Activated B cell treated with CpG ODN at 0.5 μM for 24 hours (primary cell): ENCODE data around the gene SMIM33. TPM values are rescaled to one million over a fixed set of nuclear protein-coding genes. Genes with fewer than 3 reads are reported as not detected.

Source experiments
- ATAC-seq: fragments of 200-7000 bp; cut with Tn5 transposase; one replicate; pipeline ENCODE4 v1.10.0; 2021; ENCODE audit warnings: low read depth, mild to moderate bottlenecking, moderate library complexity
- CTCF ChIA-PET: fragments of 350-600 bp; sonication (Branson Sonifier 250); formaldehyde crosslinking; loops from one replicate; lab custom pipeline; 2021; ENCODE audit warnings: antibody characterized with exemption; lab: Charles Lee
- POLR2A ChIA-PET: fragments of 350-600 bp; sonication (Branson Sonifier 250); formaldehyde crosslinking; loops from one replicate; lab custom pipeline; 2021; ENCODE audit warnings: antibody characterized with exemption; lab: Charles Lee
- DNase-seq: peaks from one replicate; pipeline ENCODE4 v3.0.0; 2022
- H3K27ac Mint-ChIP-seq: one replicate; pipeline ENCODE4 v1.8.0; 2020; ENCODE audit warnings: mixed read lengths
- H3K27me3 Mint-ChIP-seq: one replicate; pipeline ENCODE4 v1.8.0; 2021; ENCODE audit warnings: mixed read lengths
- H3K36me3 Mint-ChIP-seq: one replicate; pipeline ENCODE4 v1.8.0; 2021; ENCODE audit warnings: low read depth, mixed read lengths
- H3K4me1 Mint-ChIP-seq: one replicate; pipeline ENCODE4 v1.8.0; 2021; ENCODE audit warnings: mixed read lengths
- H3K4me3 Mint-ChIP-seq: one replicate; pipeline ENCODE4 v1.8.0; 2020; ENCODE audit warnings: mild to moderate bottlenecking, mixed read lengths
- H3K9me3 Mint-ChIP-seq: one replicate; pipeline ENCODE4 v1.8.0; 2020; ENCODE audit warnings: mixed read lengths
- intact Hi-C: fragments of 100-400 bp; cut with micrococcal nuclease; formaldehyde crosslinking; loops from one replicate; pipeline ENCODE4 v1.15.1; 2024
- total RNA-seq: library from RNA; stranded (reverse); gene quantifications from 2 replicates; pipeline ENCODE4 v1.2.3, GENCODE V29; 2022
- TF ChIP-seq, protein P1 (sequence below): fragments of 200-600 bp; IDR thresholded peaks from one replicate; pipeline ENCODE4 v1.8.0; 2022; ENCODE audit warnings: antibody characterized with exemption, mild to moderate bottlenecking

SMIM33 gene
- total RNA-seq, 1 donor from 2014 or later: not detected

DNA sequence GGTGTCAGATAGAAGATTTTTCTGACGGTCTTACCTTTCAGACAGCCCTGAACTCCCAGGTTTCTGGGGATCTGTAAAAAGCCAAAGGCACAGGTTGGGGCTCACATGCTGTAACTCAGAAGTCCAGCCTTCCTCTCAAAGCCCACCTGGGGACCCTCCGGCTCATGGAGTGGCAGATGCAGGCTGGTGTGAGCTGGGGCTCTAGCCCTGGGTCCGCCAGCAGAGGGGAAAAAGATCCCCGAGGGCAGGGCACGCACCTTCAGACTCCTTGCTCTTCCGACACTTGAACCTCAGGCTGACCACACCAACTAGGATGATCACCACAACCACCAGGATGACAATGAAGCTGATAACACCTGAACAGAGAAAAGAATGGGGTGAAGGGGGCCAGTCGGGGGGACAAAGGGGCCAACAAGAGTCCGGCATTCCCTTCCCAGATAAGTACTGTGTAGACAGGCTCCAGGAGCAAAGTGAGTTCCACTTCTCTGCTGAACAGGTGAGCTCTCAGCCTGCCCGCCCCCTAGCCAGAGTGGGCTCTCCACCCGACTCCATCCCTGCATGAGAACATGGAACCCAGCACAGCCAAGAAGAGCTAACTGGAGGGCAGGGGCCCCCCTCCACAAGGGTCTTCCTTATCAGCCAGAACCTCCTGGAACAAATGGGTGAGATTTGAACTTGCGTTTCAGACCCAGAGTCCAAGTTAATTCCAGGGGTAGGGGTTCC, 16.1 kb upstream of the SMIM33 start:
- H3K9me3 Mint-ChIP-seq: no peaks in the 10 kb centered on the region
- no peaks in the 10 kb centered on the region for H3K27me3 Mint-ChIP-seq
- ATAC-seq: no peak
- CTCF ChIA-PET: no interaction called here
- no peak overlapping the region for H3K4me3 Mint-ChIP-seq
- POLR2A ChIA-PET: no interaction called here
- no peaks in the 10 kb centered on the region for H3K36me3 Mint-ChIP-seq
- TF ChIP-seq, protein P1, sequence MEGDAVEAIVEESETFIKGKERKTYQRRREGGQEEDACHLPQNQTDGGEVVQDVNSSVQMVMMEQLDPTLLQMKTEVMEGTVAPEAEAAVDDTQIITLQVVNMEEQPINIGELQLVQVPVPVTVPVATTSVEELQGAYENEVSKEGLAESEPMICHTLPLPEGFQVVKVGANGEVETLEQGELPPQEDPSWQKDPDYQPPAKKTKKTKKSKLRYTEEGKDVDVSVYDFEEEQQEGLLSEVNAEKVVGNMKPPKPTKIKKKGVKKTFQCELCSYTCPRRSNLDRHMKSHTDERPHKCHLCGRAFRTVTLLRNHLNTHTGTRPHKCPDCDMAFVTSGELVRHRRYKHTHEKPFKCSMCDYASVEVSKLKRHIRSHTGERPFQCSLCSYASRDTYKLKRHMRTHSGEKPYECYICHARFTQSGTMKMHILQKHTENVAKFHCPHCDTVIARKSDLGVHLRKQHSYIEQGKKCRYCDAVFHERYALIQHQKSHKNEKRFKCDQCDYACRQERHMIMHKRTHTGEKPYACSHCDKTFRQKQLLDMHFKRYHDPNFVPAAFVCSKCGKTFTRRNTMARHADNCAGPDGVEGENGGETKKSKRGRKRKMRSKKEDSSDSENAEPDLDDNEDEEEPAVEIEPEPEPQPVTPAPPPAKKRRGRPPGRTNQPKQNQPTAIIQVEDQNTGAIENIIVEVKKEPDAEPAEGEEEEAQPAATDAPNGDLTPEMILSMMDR: no peak
- peaks cover 15% of the 10 kb centered on the region for H3K4me1 Mint-ChIP-seq
- DNase-seq: no peak
- intact Hi-C loops: no loop called here
- no peak overlapping the region for H3K27ac Mint-ChIP-seq

DNA sequence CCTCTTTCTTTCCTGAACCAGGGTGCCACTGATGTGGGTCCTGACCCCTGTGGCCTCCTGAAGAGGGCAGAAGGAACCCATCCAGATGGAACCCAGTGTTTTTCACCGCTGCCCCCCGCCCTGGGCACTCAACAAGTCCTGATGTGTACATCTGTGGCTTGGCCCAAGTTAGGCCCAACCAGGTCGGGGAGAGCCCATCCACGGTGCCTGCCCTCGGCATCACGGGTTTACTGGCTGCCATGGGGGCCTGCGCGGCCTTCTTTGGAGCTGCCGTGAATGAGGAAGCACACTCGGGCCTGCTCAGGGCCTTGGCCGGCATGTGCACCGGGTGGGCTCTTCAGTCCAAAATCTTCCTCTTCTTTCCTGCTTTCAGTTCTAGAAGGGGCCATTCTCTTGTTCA, 14.0 kb upstream of the SMIM33 start:
- no peak for DNase-seq
- Mint-ChIP-seq H3K4me3 (no peak overlapping the region), H3K4me1 (peaks cover 15% of the 10 kb centered on the region), H3K27me3 (no peaks in the 10 kb centered on the region), H3K27ac (no peak overlapping the region), H3K9me3 (no peaks in the 10 kb centered on the region), H3K36me3 (no peaks in the 10 kb centered on the region)
- TF ChIP-seq, protein P1: no peak
- ChIA-PET POLR2A (no interaction called here), CTCF (no interaction called here)
- intact Hi-C loops: no loop called here
- ATAC-seq: no peak

DNA sequence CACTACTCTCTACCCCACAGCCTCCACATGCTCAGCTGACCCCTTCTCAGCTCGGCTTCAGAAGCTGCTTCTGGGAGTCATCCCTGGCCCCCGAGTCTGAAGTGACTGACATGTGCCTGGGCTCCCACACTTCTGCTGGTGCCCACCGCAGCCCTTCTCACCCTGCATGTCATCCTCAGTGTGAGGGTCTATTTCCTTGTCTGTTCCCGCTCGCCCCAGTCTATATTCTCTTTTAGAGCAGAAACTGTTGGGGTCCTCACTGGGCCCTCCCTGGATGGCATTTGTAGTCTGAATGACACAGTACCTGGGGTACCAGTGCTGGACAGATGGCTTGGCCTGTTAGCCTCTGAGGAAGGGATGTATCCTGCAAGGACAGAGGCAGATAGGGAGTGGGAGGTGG, 13.6 kb upstream of the SMIM33 start:
- TF ChIP-seq, protein P1: no peak
- H3K27me3 Mint-ChIP-seq: no peaks in the 10 kb centered on the region
- DNase-seq (no peak), ATAC-seq (no peak)
- no peak overlapping the region for H3K27ac Mint-ChIP-seq
- H3K4me1 Mint-ChIP-seq: peaks cover 15% of the 10 kb centered on the region
- CTCF ChIA-PET: no interaction called here
- intact Hi-C loops: no loop called here
- POLR2A ChIA-PET: no interaction called here
- H3K36me3 Mint-ChIP-seq: no peaks in the 10 kb centered on the region
- no peaks in the 10 kb centered on the region for H3K9me3 Mint-ChIP-seq
- H3K4me3 Mint-ChIP-seq: no peak overlapping the region

DNA sequence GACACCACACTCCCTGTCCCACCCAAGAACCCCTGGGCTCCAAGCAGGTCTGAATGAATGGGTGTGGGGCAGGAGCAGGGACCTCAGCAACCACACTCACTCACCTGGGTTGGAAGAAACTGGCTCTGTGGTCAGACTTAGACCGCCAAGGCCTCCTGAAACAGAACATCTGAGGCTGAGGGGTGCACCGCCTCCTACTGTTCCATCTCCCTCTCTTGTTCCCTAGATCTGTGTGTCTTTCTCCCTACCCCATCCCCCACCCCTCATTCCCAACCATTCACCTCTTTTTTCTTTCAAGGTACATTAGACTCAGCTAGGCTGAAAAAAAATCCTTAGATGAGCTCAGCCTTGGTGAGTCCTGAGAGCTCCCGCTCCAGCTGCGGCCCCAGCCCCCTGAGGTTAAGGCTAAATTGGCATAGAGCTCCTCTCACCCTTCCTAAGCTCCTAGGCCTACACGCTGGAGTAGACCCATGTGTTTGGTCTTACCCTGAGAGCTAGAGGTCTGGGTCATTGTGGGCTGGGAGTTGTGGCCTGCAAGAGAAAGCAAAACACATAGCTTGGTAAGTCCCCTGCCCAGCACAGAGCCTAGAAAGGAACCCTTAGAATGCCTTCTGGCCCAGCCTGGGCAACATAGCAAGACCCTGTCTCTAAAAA, 13.0 kb upstream of the SMIM33 start:
- no peak for ATAC-seq
- Mint-ChIP-seq H3K36me3 (no peaks in the 10 kb centered on the region), H3K4me1 (peaks cover 15% of the 10 kb centered on the region), H3K27ac (no peak overlapping the region), H3K4me3 (no peak overlapping the region), H3K9me3 (no peaks in the 10 kb centered on the region), H3K27me3 (no peaks in the 10 kb centered on the region)
- ChIA-PET CTCF (no interaction called here), POLR2A (interaction anchor here (0.7 kb wide), 1 partner anchor 21 kb away, joined by 5 read pairs; no protein-coding TSS in a partner anchor)
- no peak for DNase-seq
- intact Hi-C loops: loop anchor here (2.0 kb wide), 1 partner anchor 19 kb away; the partner anchor contains the start of gene DNAJC18
- TF ChIP-seq, protein P1: no peak
